Measurements from ENCODE around the gene ULBP2.
A peak's percentile ranks its signal among the peaks of the same experiment; 100 is the strongest.
"Not testable (repeated sequence)": the region's sequence is repeated elsewhere in the genome, so short reads cannot be mapped to it uniquely, and the experiment has no call there.

Gene ULBP2

GRCh38 chr6:149942461-149942829, 631 bp downstream of the ULBP2 start:
- Histone ChIP-seq H3K9ac (ENCODE audit: low read depth, low read length, poor library complexity) (peak overlapping the region; percentile 44), H2BK120ac (ENCODE audit: low read depth, low read length) (no peak overlapping the region), H3K4ac (ENCODE audit: low read length) (no peak overlapping the region), H2BK15ac (ENCODE audit: low read length) (no peak overlapping the region), H4K8ac (ENCODE audit: low read depth, low read length) (no peak overlapping the region), H2AK5ac (ENCODE audit: low read depth, low read length) (no peak overlapping the region), H3K27ac (replicated peaks; ENCODE audit: low read length) (no peak overlapping the region), H3K27me3 (ENCODE audit: control insufficient read depth in 3 of 3, insufficient read depth in 3 of 3, low read depth in 1 of 3, low read length in 3 of 3) (peaks cover 28 to 67% (median 64%) of the 10 kb centered on the region in 3 experiments), H2BK5ac (ENCODE audit: low read length) (no peak overlapping the region), H2BK12ac (ENCODE audit: low read length) (no peak overlapping the region), H3K23ac (ENCODE audit: low read depth, low read length, poor library complexity) (no peak overlapping the region), H3K36me3 (replicated peaks in 1 of 2; ENCODE audit: control insufficient read depth in 2 of 2, insufficient read depth in 2 of 2, low read length in 2 of 2) (no peaks in the 10 kb centered on the region), H3K18ac (ENCODE audit: low read length) (peak overlapping the region; percentile 48), H3K9me3 (replicated peaks in 1 of 2; ENCODE audit: control insufficient read depth in 2 of 2, insufficient read depth in 1 of 2, low read depth in 1 of 2, low read length in 2 of 2) (peaks cover 3 to 4% of the 10 kb centered on the region in 2 donors), H2AFZ (ENCODE audit: low read length) (peak overlapping the region; percentile 99), H3K14ac (ENCODE audit: low read length) (no peak overlapping the region), H3K4me3 (ENCODE audit: low read length in 2 of 2) (peak overlapping the region; percentile 52 to 75), H3K4me2 (ENCODE audit: insufficient read depth, low read length, poor library complexity, severe bottlenecking) (peak overlapping the region; percentile 77), H3K79me1 (ENCODE audit: low read depth, low read length) (no peaks in the 10 kb centered on the region), H4K91ac (ENCODE audit: low read depth, low read length, poor library complexity) (no peak overlapping the region), H3K4me1 (ENCODE audit: control insufficient read depth in 2 of 2, insufficient read depth in 1 of 2, low read depth in 1 of 2, low read length in 2 of 2) (peaks cover 3 to 5% of the 10 kb centered on the region in 2 donors)
- no peak for DNase-seq (ENCODE audit: low spot score)
- no CpG with 5 or more reads among the region's 13 CpGs for WGBS, 2 donors (ENCODE audit: extremely low coverage in 2 of 2, insufficient read length in 2 of 2, insufficient replicate concordance in 1 of 2)

GRCh38 chr6:149943321-149943720, 1.5 kb downstream of the ULBP2 start:
- H4K8ac ChIP-seq (ENCODE audit: low read depth, low read length); H3K4ac ChIP-seq (ENCODE audit: low read length); H3K4me3 ChIP-seq (ENCODE audit: low read length in 2 of 2); H3K36me3 ChIP-seq (replicated peaks in 1 of 2; ENCODE audit: control insufficient read depth in 2 of 2, insufficient read depth in 2 of 2, low read length in 2 of 2); H3K4me1 ChIP-seq (ENCODE audit: control insufficient read depth in 2 of 2, insufficient read depth in 1 of 2, low read depth in 1 of 2, low read length in 2 of 2); H3K23ac ChIP-seq (ENCODE audit: low read depth, low read length, poor library complexity); DNase-seq (ENCODE audit: low spot score); H3K4me2 ChIP-seq (ENCODE audit: insufficient read depth, low read length, poor library complexity, severe bottlenecking); H3K27ac ChIP-seq (replicated peaks; ENCODE audit: low read length); H2AK5ac ChIP-seq (ENCODE audit: low read depth, low read length); H2BK15ac ChIP-seq (ENCODE audit: low read length); H3K79me1 ChIP-seq (ENCODE audit: low read depth, low read length); H2BK120ac ChIP-seq (ENCODE audit: low read depth, low read length); H2AFZ ChIP-seq (ENCODE audit: low read length); H3K14ac ChIP-seq (ENCODE audit: low read length); H2BK5ac ChIP-seq (ENCODE audit: low read length); H4K91ac ChIP-seq (ENCODE audit: low read depth, low read length, poor library complexity); H3K18ac ChIP-seq (ENCODE audit: low read length); H3K9me3 ChIP-seq (replicated peaks in 1 of 2; ENCODE audit: control insufficient read depth in 2 of 2, insufficient read depth in 1 of 2, low read depth in 1 of 2, low read length in 2 of 2); H3K9ac ChIP-seq (ENCODE audit: low read depth, low read length, poor library complexity); H2BK12ac ChIP-seq (ENCODE audit: low read length): not testable (repeated sequence)
- no CpG with 5 or more reads among the region's 5 CpGs for WGBS, 2 donors (ENCODE audit: extremely low coverage in 2 of 2, insufficient read length in 2 of 2, insufficient replicate concordance in 1 of 2)
- H3K27me3 ChIP-seq (ENCODE audit: control insufficient read depth in 3 of 3, insufficient read depth in 3 of 3, low read depth in 1 of 3, low read length in 3 of 3): peaks cover 23 to 65% (median 63%) of the 10 kb centered on the region in 3 experiments

- not testable (repeated sequence) for H2BK12ac ChIP-seq (ENCODE audit: low read length); H2AK5ac ChIP-seq (ENCODE audit: low read depth, low read length); H3K14ac ChIP-seq (ENCODE audit: low read length); H3K79me1 ChIP-seq (ENCODE audit: low read depth, low read length); H3K36me3 ChIP-seq (replicated peaks in 1 of 2; ENCODE audit: control insufficient read depth in 2 of 2, insufficient read depth in 2 of 2, low read length in 2 of 2); H4K8ac ChIP-seq (ENCODE audit: low read depth, low read length); H3K18ac ChIP-seq (ENCODE audit: low read length); H3K23ac ChIP-seq (ENCODE audit: low read depth, low read length, poor library complexity); H2BK120ac ChIP-seq (ENCODE audit: low read depth, low read length); H2BK5ac ChIP-seq (ENCODE audit: low read length); H3K9ac ChIP-seq (ENCODE audit: low read depth, low read length, poor library complexity); H3K27ac ChIP-seq (replicated peaks; ENCODE audit: low read length); DNase-seq (ENCODE audit: low spot score); H3K4me3 ChIP-seq (ENCODE audit: low read length in 2 of 2); H4K91ac ChIP-seq (ENCODE audit: low read depth, low read length, poor library complexity); H2AFZ ChIP-seq (ENCODE audit: low read length); H3K4me2 ChIP-seq (ENCODE audit: insufficient read depth, low read length, poor library complexity, severe bottlenecking); H3K9me3 ChIP-seq (replicated peaks in 1 of 2; ENCODE audit: control insufficient read depth in 2 of 2, insufficient read depth in 1 of 2, low read depth in 1 of 2, low read length in 2 of 2); H3K4me1 ChIP-seq (ENCODE audit: control insufficient read depth in 2 of 2, insufficient read depth in 1 of 2, low read depth in 1 of 2, low read length in 2 of 2); H2BK15ac ChIP-seq (ENCODE audit: low read length); H3K4ac ChIP-seq (ENCODE audit: low read length)
- peaks cover 12 to 65% (median 45%) of the 10 kb centered on the region in 3 experiments for H3K27me3 ChIP-seq (ENCODE audit: control insufficient read depth in 3 of 3, insufficient read depth in 3 of 3, low read depth in 1 of 3, low read length in 3 of 3)
- no CpG with 5 or more reads among the region's 6 CpGs for WGBS, 2 donors (ENCODE audit: extremely low coverage in 2 of 2, insufficient read length in 2 of 2, insufficient replicate concordance in 1 of 2)
These were observed 3.5 kb downstream of the ULBP2 start for GRCh38 chr6:149945276-149945675.

GRCh38 chr6:149946631-149947030, 4.8 kb downstream of the ULBP2 start:
- not testable (repeated sequence) for H3K14ac ChIP-seq (ENCODE audit: low read length); H3K9ac ChIP-seq (ENCODE audit: low read depth, low read length, poor library complexity); H2BK120ac ChIP-seq (ENCODE audit: low read depth, low read length); H2BK5ac ChIP-seq (ENCODE audit: low read length); DNase-seq (ENCODE audit: low spot score); H2BK15ac ChIP-seq (ENCODE audit: low read length); H3K4me3 ChIP-seq (ENCODE audit: low read length in 2 of 2); H2AFZ ChIP-seq (ENCODE audit: low read length); H2BK12ac ChIP-seq (ENCODE audit: low read length); H4K8ac ChIP-seq (ENCODE audit: low read depth, low read length); H3K79me1 ChIP-seq (ENCODE audit: low read depth, low read length); H2AK5ac ChIP-seq (ENCODE audit: low read depth, low read length); H3K36me3 ChIP-seq (replicated peaks in 1 of 2; ENCODE audit: control insufficient read depth in 2 of 2, insufficient read depth in 2 of 2, low read length in 2 of 2); H4K91ac ChIP-seq (ENCODE audit: low read depth, low read length, poor library complexity); H3K4me1 ChIP-seq (ENCODE audit: control insufficient read depth in 2 of 2, insufficient read depth in 1 of 2, low read depth in 1 of 2, low read length in 2 of 2); H3K23ac ChIP-seq (ENCODE audit: low read depth, low read length, poor library complexity); H3K9me3 ChIP-seq (replicated peaks in 1 of 2; ENCODE audit: control insufficient read depth in 2 of 2, insufficient read depth in 1 of 2, low read depth in 1 of 2, low read length in 2 of 2); H3K18ac ChIP-seq (ENCODE audit: low read length); H3K4ac ChIP-seq (ENCODE audit: low read length); H3K27ac ChIP-seq (replicated peaks; ENCODE audit: low read length); H3K4me2 ChIP-seq (ENCODE audit: insufficient read depth, low read length, poor library complexity, severe bottlenecking)
- H3K27me3 ChIP-seq (ENCODE audit: control insufficient read depth in 3 of 3, insufficient read depth in 3 of 3, low read depth in 1 of 3, low read length in 3 of 3): peaks cover 9 to 66% (median 45%) of the 10 kb centered on the region in 3 experiments
- WGBS, 2 donors (ENCODE audit: extremely low coverage in 2 of 2, insufficient read length in 2 of 2, insufficient replicate concordance in 1 of 2): no CpG with 5 or more reads among the region's 7 CpGs
